H9 (cell line): ENCODE results near the gene COL27A1. TPM values are rescaled to one million over a fixed set of nuclear protein-coding genes. Genes with fewer than 3 reads are reported as not detected.

Experiments
- DNase-seq: peaks from one replicate; pipeline ENCODE4 v3.0.0-alpha.2; 2017
- H2AFZ ChIP-seq: one replicate; pipeline ENCODE4 v1.6.1; 2013; ENCODE audit warnings: mild to moderate bottlenecking, low read length, control low read depth, moderate library complexity
- H2AK5ac ChIP-seq: 2 replicates; pipeline ENCODE4 v1.6.1; 2013; ENCODE audit warnings: low read length, control low read depth, mixed read lengths; ENCODE audit not compliant: insufficient read length
- H2BK120ac ChIP-seq: one replicate; pipeline ENCODE4 v1.6.1; 2013; ENCODE audit warnings: low read depth, mild to moderate bottlenecking, low read length, control low read depth, inconsistent platforms; ENCODE audit not compliant: poor library complexity, severe bottlenecking
- H2BK12ac ChIP-seq: 2 replicates; pipeline ENCODE4 v1.6.1; 2013; ENCODE audit warnings: low read length, control low read depth, mixed read lengths, low read depth; ENCODE audit not compliant: insufficient read length
- H2BK15ac ChIP-seq: 2 replicates; pipeline ENCODE4 v1.6.1; 2013; ENCODE audit warnings: low read depth, low read length, control low read depth
- H2BK20ac ChIP-seq: one replicate; pipeline ENCODE4 v1.6.1; 2013; ENCODE audit warnings: low read depth, mild to moderate bottlenecking, low read length, control low read depth, inconsistent platforms; ENCODE audit not compliant: poor library complexity, severe bottlenecking
- H2BK5ac ChIP-seq: 2 replicates; pipeline ENCODE4 v1.6.1; 2013; ENCODE audit warnings: low read length, control low read depth, mixed read lengths; ENCODE audit not compliant: insufficient read length
- H3K14ac ChIP-seq: 2 replicates; pipeline ENCODE4 v1.6.1; 2013; ENCODE audit warnings: low read length, control low read depth; ENCODE audit not compliant: insufficient read depth
- H3K18ac ChIP-seq: 2 replicates; pipeline ENCODE4 v1.6.1; 2013; ENCODE audit warnings: low read depth, mild to moderate bottlenecking, mixed read lengths, low read length, control low read depth; ENCODE audit not compliant: insufficient read length
- H3K23ac ChIP-seq: 2 replicates; pipeline ENCODE4 v1.6.1; 2013; ENCODE audit warnings: low read length, control low read depth, mixed read lengths, low read depth; ENCODE audit not compliant: insufficient read length
- H3K23me2 ChIP-seq: 2 replicates; pipeline ENCODE4 v1.6.1; 2013; ENCODE audit warnings: low read depth, mild to moderate bottlenecking, mixed read lengths, low read length, control low read depth; ENCODE audit not compliant: insufficient read length, poor library complexity, severe bottlenecking
- H3K27ac ChIP-seq: 2 replicates; pipeline ENCODE4 v1.5.1; 2013; ENCODE audit warnings: low read length, control low read depth, mixed read lengths, low read depth; ENCODE audit not compliant: insufficient read length
- H3K27me3 ChIP-seq: 2 replicates; pipeline ENCODE4 v1.6.1; 2013; ENCODE audit warnings: low read length, control low read depth, inconsistent platforms; ENCODE audit not compliant: insufficient read depth
- H3K4ac ChIP-seq: 2 replicates; pipeline ENCODE4 v1.6.1; 2013; ENCODE audit warnings: low read depth, mild to moderate bottlenecking, control low read depth, inconsistent platforms, low read length, moderate library complexity
- H3K4me1 ChIP-seq: 2 replicates; pipeline ENCODE4 v1.6.1; 2013; ENCODE audit warnings: low read length, control low read depth, inconsistent platforms; ENCODE audit not compliant: insufficient read depth
- H3K4me2 ChIP-seq: 2 replicates; pipeline ENCODE4 v1.6.1; 2013; ENCODE audit warnings: low read length, control low read depth, mixed read lengths; ENCODE audit not compliant: insufficient read length, insufficient read depth
- H3K56ac ChIP-seq: 2 replicates; pipeline ENCODE4 v1.6.1; 2013; ENCODE audit warnings: low read depth, mild to moderate bottlenecking, mixed read lengths, low read length, control low read depth; ENCODE audit not compliant: insufficient read length
- H3K79me1 ChIP-seq: 2 replicates; pipeline ENCODE4 v1.6.1; 2013; ENCODE audit warnings: low read depth, mild to moderate bottlenecking, moderate library complexity, low read length, control low read depth, inconsistent platforms; ENCODE audit not compliant: insufficient read depth, poor library complexity, severe bottlenecking
- H3K79me2 ChIP-seq: 2 replicates; pipeline ENCODE4 v1.6.1; 2013; ENCODE audit warnings: low read length, control low read depth, inconsistent platforms; ENCODE audit not compliant: insufficient read depth
- H3K9ac ChIP-seq: 2 replicates; pipeline ENCODE4 v1.6.1; 2013; ENCODE audit warnings: low read length, control low read depth, mixed read lengths; ENCODE audit not compliant: insufficient read length; ENCODE audit errors: extremely low read depth
- H3K9me3 ChIP-seq: one replicate; pipeline ENCODE4 v1.6.1; 2013; ENCODE audit warnings: low read depth, low read length, inconsistent platforms; ENCODE audit not compliant: control insufficient read depth
- H3T11ph ChIP-seq: one replicate; pipeline ENCODE4 v1.6.1; 2013; ENCODE audit warnings: mild to moderate bottlenecking, low read length, control low read depth, inconsistent platforms
- H4K20me1 ChIP-seq: one replicate; pipeline ENCODE4 v1.6.1; 2013; ENCODE audit not compliant: control insufficient read depth, insufficient read length, insufficient read depth
- H4K5ac ChIP-seq: 2 replicates; pipeline ENCODE4 v1.6.1; 2013; ENCODE audit warnings: low read depth, mild to moderate bottlenecking, mixed read lengths, low read length, control low read depth; ENCODE audit not compliant: insufficient read length
- H4K8ac ChIP-seq: replicated peaks from 2 replicates; pipeline ENCODE4 v1.6.1; 2013; ENCODE audit warnings: low read length, control low read depth, mixed read lengths, low read depth; ENCODE audit not compliant: insufficient read length
- H4K91ac ChIP-seq: 2 replicates; pipeline ENCODE4 v1.6.1; 2013; ENCODE audit warnings: low read depth, mild to moderate bottlenecking, moderate library complexity, mixed read lengths, low read length, control low read depth; ENCODE audit not compliant: insufficient read length
- H3K27ac Mint-ChIP-seq, 3 experiments: 2 replicates in 2 of 3; 3 replicates in 1 of 3; pipeline ENCODE4 v1.8.0; 2020 to 2021; ENCODE audit warnings: mixed read lengths in 3 of 3, mild to moderate bottlenecking in 1 of 3, moderate library complexity in 1 of 3
- H3K27me3 Mint-ChIP-seq: 2 replicates; pipeline ENCODE4 v1.8.0; 2021; ENCODE audit warnings: low read depth, mild to moderate bottlenecking, moderate library complexity, mixed read lengths
- H3K36me3 Mint-ChIP-seq, 3 experiments: 2 replicates in 2 of 3; 3 replicates in 1 of 3; pipeline ENCODE4 v1.8.0; 2020 to 2021; ENCODE audit warnings: low read depth in 3 of 3, mixed read lengths in 3 of 3; ENCODE audit not compliant: insufficient read depth in 1 of 3
- H3K4me1 Mint-ChIP-seq, 2 experiments: 2 replicates each; pipeline ENCODE4 v1.8.0; 2020; ENCODE audit warnings: mixed read lengths in 2 of 2
- H3K4me3 Mint-ChIP-seq, 2 experiments: 2 replicates in 1 of 2; 3 replicates in 1 of 2; pipeline ENCODE4 v1.8.0; 2020 to 2021; ENCODE audit warnings: mild to moderate bottlenecking in 2 of 2, mixed read lengths in 2 of 2, moderate library complexity in 1 of 2
- H3K9me3 Mint-ChIP-seq, 2 experiments: 2 replicates in 1 of 2; 3 replicates in 1 of 2; pipeline ENCODE4 v1.8.0; 2020; ENCODE audit warnings: mild to moderate bottlenecking in 2 of 2, mixed read lengths in 2 of 2, moderate library complexity in 1 of 2
- WGBS: extraction: QIAGEN DNeasy Blood & Tissue Kit; methylation state at CpG from one replicate; pipeline ENCODE4 v1.1.7; 2013; ENCODE audit warnings: missing lambda C conversion rate, low lambda C conversion rate, mixed read lengths; ENCODE audit not compliant: insufficient read length; ENCODE audit errors: extremely low coverage; 5-methylcytosine and 5-hydroxymethylcytosine counted together
- total RNA-seq: library from RNA; stranded (reverse); gene quantifications from 2 replicates; pipeline ENCODE4 v1.2.1, GENCODE V29; 2021
- TF ChIP-seq, protein P1 (sequence below): fragments of 200-600 bp; sonication (generic); conservative IDR thresholded peaks from 3 replicates; pipeline ENCODE4 v1.8.0; 2021; ENCODE audit warnings: antibody characterized with exemption, mild to moderate bottlenecking

Gene COL27A1
- total RNA-seq, 1 experiment from 2014 or later = 17.9 TPM

DNA sequence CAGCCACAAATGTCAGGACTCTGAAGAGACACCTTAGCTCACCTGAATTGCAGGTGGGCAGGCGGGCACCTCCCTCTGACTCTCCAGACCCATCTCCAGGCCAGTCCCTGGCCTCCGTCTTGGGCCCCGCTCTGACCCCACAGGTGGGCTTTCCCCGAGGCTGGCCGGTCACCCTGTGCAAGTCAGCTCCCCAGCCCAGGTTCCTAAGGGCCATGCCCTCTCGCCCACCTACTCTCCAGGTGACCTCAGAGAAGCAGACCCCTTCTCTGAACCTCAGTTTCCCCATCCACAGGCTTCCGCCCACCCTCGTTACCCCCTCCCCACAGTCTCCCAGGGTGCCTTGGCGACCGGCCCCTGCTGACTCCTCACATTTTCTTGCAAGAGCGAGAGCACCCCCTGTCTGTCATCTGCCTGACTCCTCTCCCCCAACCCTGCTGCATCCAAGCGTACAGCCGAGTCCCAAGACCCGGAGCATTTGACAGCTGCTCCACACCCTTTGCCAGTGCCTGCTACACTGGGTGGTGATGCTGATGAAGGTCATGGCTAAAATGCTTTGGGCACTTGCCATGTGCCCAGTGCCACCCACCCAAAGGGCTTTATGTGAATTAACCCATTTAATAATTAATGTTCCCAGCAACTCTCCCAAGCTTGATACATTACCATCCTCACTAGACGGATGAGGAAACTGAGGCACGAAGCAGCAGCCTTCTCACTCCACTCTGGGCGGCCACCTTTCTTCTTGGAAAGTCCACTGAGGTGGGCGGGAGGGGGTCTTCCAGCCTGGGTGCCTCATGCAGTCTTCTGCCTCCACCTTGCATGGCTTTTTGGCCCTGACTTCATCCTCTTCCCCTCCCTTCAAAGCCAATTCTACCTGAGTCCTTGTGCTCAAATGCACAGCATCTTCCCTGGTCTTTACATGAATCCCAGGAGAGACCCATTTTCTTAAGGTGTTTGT lies 116.5 kb downstream of the COL27A1 start:
- no CpG with 5 or more reads among the region's 18 CpGs for WGBS
- H3K4ac ChIP-seq = no peak overlapping the region
- H3K79me1 ChIP-seq = no peaks in the 10 kb centered on the region
- H4K91ac ChIP-seq = no peak overlapping the region
- peak; percentile 56 for DNase-seq
- no peak overlapping the region for H2BK15ac ChIP-seq
- no peak overlapping the region for H3K9ac ChIP-seq
- no peaks in the 10 kb centered on the region for H3K27me3 ChIP-seq
- H4K5ac ChIP-seq = no peak overlapping the region
- H3K9me3 Mint-ChIP-seq = no peaks in the 10 kb centered on the region
- H3K23ac ChIP-seq = no peak overlapping the region
- no peaks in the 10 kb centered on the region; a peak in 1 of 4 replicates for H3K4me1 Mint-ChIP-seq
- no peaks in the 10 kb centered on the region for H3K79me2 ChIP-seq
- no peak overlapping the region for H3K18ac ChIP-seq
- TF ChIP-seq, protein P1, sequence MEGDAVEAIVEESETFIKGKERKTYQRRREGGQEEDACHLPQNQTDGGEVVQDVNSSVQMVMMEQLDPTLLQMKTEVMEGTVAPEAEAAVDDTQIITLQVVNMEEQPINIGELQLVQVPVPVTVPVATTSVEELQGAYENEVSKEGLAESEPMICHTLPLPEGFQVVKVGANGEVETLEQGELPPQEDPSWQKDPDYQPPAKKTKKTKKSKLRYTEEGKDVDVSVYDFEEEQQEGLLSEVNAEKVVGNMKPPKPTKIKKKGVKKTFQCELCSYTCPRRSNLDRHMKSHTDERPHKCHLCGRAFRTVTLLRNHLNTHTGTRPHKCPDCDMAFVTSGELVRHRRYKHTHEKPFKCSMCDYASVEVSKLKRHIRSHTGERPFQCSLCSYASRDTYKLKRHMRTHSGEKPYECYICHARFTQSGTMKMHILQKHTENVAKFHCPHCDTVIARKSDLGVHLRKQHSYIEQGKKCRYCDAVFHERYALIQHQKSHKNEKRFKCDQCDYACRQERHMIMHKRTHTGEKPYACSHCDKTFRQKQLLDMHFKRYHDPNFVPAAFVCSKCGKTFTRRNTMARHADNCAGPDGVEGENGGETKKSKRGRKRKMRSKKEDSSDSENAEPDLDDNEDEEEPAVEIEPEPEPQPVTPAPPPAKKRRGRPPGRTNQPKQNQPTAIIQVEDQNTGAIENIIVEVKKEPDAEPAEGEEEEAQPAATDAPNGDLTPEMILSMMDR = peak; percentile 58
- H3K14ac ChIP-seq = no peak overlapping the region
- no peaks in the 10 kb centered on the region for H4K20me1 ChIP-seq
- no peaks in the 10 kb centered on the region for H3K23me2 ChIP-seq
- peaks cover 0 to 2% (median 0%) of the 10 kb centered on the region in 3 experiments; a peak in 1 of 7 replicates for H3K36me3 Mint-ChIP-seq
- no peak overlapping the region for H2AK5ac ChIP-seq
- no peaks in the 10 kb centered on the region for H3K4me1 ChIP-seq
- no peak overlapping the region for H2BK12ac ChIP-seq
- H3K27me3 Mint-ChIP-seq = no peaks in the 10 kb centered on the region; the same call in 1 of the 2 replicates
- no peak overlapping the region for H2BK5ac ChIP-seq
- no peak overlapping the region for H3K27ac ChIP-seq
- H3K27ac Mint-ChIP-seq = peak overlapping the region in 1 of 3 experiments; percentile 52; a peak in 2 of 7 replicates
- no peaks in the 10 kb centered on the region for H3K9me3 ChIP-seq
- H2AFZ ChIP-seq = no peak overlapping the region
- H2BK120ac ChIP-seq = no peak overlapping the region
- H2BK20ac ChIP-seq = no peak overlapping the region
- no peak overlapping the region for H3K56ac ChIP-seq
- H3T11ph ChIP-seq = no peak overlapping the region
- H3K4me3 Mint-ChIP-seq = no peak overlapping the region; a peak in 1 of 5 replicates
- no peak overlapping the region for H4K8ac ChIP-seq
- no peak overlapping the region for H3K4me2 ChIP-seq
